NB4 (cell line): Measurements from ENCODE around the gene EVI2A.

Experiments used
- CTCF ChIP-seq: IDR thresholded peaks from one replicate; pipeline ENCODE4 v1.5.1; 2012; ENCODE audit warnings: low read depth, low read length
- MAX ChIP-seq: IDR thresholded peaks from 2 replicates; pipeline ENCODE4 v1.6.1; 2011; ENCODE audit warnings: low read depth, low read length
- MYC ChIP-seq: IDR thresholded peaks from 2 replicates; pipeline ENCODE4 v1.6.1; 2011; ENCODE audit warnings: low read depth, low read length
- POLR2A ChIP-seq: IDR thresholded peaks from 2 replicates; pipeline ENCODE4 v1.6.1; 2011; ENCODE audit warnings: mild to moderate bottlenecking; ENCODE audit not compliant: insufficient read length; ENCODE audit errors: extremely low read depth

DNA sequence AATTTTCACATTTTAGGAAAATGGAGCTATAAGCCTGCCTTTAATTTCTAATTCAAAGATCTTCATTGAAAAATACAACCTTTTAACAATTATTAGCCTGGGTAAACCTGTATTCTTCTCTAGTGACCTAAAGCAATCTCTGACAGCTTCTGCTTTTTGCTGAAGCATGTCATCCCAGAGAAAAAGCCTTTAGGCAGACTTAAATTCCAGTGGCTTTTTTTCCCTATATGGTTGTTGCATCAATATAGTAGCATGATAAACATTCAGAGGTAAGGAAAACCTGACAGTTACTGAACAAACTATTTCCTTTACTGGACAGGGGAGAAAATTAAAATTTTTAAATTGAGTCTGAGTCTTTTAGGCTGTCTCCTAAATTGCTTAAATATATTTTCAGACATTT is 7.8 kb upstream of the EVI2A start:
- TF ChIP-seq POLR2A (no peak), CTCF (no peak), MAX (no peak), MYC (no peak)
